Ramos (cell line): ENCODE measurements around the gene FGF21.

Source experiments
- in situ Hi-C: fragments of 300-500 bp; cut with MboI; formaldehyde crosslinking; loops from one replicate; pipeline ENCODE4 v1.14.3; 2022; ENCODE audit warnings: low sequenced_read_pairs; ENCODE audit not compliant: unreplicated experiment

The FGF21 gene

DNA sequence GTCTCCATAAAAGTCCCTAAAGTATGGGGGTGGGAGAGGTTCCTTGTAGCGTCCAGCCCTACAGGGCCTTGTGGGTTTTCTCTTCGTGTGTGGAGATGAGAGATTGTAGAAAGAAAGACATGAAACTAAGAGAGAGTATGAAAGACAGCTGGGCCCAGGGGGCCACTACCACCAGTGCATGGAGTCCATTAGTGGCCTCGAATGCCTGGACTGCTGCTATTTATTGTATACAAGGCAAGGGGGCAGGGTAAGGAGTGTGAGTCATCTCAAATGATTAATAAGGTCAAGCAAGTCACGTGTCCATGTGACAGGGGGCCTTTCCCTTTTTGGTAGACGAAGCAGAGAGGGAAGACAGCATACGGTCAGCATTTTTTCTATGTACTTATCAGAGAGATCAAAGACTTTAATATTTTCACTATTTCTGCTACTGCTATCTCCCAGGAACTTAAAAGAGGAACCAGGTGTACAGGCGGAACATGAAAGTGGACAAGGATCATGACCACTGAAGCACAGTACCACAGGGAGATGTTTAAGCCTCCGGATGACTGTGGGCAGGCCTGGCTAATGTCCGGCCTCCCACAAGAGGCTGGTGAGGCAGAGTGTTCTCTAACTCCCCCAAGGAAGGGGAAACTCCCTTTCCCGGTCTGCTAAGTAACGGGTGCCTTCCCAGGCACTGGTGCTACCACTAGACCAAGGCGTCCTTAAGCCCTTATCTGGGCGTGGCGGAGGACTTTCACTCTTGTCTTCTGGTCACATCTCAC, 25.5 kb downstream of the FGF21 start:
- in situ Hi-C loops: loop anchor here (10.0 kb wide), 1 partner anchor 424 kb away; no protein-coding TSS in a partner anchor

GRCh38 chr19:48784527-48784926, 29.2 kb downstream of the FGF21 start:
- in situ Hi-C loops: loop anchor here (10.0 kb wide), 1 partner anchor 420 kb away; no protein-coding TSS in a partner anchor

GRCh38 chr19:48786422-48786821, 31.1 kb downstream of the FGF21 start:
- in situ Hi-C loops: loop anchor here (10.0 kb wide), 1 partner anchor 418 kb away; no protein-coding TSS in a partner anchor

DNA sequence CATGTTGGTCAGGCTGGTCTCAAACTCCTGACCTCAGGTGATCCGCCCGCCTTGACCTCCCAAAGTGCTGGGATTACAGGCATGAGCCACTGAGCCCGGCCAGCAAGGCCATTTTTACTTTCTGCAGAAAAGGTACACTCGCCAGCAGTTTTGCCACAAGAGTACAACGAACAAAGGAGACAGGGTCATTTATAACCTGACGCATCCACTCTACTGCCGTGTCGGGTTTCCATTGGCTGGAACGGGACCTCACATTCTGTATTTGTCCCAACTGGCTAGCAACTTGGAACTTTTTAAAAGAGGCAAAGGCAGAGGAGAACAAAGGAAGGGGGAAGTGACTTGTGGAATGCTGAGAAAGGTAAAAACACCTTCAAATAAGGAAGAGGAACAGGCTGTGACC, 32.0 kb downstream of the FGF21 start:
- in situ Hi-C loops: loop anchor here (10.0 kb wide), 1 partner anchor 417 kb away; no protein-coding TSS in a partner anchor

DNA sequence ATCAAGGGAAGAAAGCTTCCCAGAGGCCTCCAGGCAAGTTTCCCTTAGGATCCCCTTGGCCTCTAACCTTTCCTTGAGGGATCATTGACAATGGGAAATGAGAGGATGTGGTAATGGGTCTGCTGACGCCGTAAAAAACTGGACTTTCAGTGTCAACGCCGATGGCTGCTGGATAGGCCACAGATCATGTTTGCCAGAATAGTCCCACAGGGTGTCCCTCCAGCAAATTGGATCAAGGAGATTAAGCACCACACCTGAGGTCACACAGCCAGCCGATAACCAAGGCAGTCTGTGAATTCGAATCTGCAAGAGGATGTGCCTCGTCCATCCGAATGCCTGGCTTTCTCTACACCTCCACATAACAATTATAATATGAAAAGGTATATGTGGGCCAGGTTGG, 37.9 kb downstream of the FGF21 start:
- in situ Hi-C loops: loop anchor here (5.0 kb wide), 2 partner anchors 44 to 179 kb away; partner anchors contain the start of gene HSD17B14

GRCh38 chr19:48794291-48794690, 39.0 kb downstream of the FGF21 start:
- in situ Hi-C loops: loop anchor here (5.0 kb wide), 2 partner anchors 43 to 178 kb away; partner anchors contain the start of gene HSD17B14

GRCh38 chr19:48795055-48795684, 39.8 kb downstream of the FGF21 start:
- in situ Hi-C loops: no loop called here

GRCh38 chr19:48795685-48796070, 40.4 kb downstream of the FGF21 start:
- in situ Hi-C loops: no loop called here

DNA sequence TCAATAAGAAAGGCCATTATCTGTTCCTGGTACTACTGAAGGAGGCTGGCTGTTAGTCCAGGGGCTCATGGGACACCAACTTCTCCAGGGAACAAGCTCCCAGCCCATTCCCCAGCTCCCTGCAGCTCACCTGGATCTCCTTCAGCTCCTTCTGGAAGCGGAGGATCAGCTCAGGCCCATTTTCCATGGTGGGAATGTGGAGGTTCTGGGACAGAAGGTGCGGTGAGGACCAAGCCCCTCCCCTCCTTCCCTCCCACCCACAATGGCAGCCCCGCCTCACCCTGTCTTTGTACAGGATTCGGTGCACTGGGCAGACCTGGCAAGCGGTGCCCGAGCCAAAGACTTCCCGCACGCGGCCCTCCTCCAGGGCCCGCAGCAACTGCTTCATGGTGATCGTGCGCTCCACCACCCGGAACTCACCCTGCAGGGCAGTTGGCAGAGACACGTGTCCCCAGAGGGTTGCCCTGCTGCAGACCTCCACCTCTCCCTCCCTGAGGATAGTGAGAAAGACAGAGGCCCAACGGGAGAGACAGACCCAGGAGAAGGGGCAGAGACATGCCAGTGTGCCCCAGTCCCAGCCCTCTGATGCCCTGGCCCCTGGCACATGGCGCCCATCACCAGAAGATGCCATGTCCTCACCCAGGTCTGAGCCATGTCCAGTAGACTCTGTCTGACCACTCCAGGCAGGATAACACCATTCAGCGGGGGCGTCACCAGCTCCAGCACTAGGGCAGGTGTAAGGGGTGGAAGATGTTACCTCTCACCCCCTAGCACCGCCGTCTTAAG, 41.2 kb downstream of the FGF21 start:
- in situ Hi-C loops: no loop called here

DNA sequence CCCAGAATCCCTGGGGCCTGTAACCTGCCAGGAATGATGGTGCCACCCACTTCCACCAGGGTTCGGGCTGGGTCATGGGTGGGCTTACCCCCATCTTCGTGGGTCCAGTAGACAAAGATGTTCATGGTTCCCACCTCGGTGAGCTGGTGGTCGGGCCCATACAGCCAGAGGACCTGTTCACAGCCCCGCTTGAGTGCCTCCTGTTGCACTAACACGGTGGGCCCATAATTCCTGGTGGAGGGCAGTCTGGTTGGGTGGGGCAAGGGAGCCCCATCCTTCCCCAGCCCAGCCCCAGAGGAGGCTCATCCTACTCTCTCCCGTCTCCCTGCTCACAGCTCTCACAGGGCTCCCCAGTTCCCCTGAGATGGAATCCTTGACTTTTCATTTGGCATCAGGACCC, 41.8 kb downstream of the FGF21 start:
- in situ Hi-C loops: no loop called here

DNA sequence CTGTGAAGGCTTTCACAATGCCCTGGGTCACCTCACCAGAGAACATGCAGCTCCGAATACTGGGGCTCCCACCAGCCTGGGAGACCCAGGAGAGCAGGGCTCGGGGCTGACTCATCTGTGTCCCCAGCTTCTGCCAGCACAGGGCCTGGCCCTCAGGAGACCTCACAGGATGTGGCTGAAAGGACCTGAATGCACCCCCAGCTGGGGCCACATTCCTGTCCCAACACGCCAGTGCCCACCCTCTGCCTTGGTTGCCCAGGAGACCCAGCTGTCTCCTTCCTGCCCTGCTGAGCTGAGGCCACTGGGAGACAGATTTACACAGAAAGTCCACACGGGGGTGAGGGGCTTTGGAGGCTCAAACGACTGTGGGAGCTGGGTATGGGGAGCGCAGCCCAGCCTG, 43.6 kb downstream of the FGF21 start:
- in situ Hi-C loops: no loop called here

DNA sequence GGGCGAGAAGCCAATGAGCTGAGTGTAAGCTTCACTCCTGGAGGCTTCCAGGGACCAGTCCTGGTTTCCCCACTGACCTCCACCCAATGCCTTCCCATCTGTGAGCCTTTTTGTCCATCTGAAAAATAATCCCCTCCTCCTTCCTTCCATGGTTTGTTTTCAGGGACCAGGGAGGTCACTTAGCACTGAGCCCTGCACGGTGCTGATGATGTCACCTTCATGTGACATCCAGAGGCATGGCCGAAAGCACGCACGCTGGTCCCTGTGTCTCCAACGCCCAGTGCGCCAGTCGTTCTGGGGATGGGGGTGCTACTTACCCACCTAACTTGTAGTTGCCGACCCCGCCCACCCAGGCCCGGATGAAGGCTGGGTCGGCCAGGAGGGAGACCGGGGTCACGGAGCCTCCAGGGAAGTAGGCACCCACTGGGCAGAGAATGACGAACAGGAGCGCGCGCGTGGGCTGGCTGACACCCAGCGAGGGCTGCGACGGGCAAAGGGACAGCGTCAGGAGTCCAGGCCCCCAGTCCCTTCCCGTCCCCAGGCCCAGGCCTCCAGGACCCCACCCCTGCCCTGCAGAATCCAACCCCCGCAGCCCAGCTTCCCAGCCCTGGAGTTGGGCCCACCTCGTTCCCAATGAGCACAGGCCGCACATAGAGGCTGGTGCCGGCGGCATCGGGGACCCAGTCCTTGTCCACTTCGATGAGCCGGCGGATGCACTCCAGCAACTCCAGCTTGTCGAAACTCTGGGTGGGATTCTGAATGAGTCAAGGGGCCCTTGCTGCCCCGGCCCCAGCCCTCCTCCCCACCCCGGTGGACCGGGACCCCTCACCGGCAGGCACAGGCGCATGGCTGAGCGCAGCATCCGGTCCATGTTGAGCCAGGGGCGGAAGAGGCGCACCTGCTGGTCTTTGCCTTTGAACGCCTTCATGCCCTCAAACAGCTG, 44.3 kb downstream of the FGF21 start:
- in situ Hi-C loops: no loop called here

DNA sequence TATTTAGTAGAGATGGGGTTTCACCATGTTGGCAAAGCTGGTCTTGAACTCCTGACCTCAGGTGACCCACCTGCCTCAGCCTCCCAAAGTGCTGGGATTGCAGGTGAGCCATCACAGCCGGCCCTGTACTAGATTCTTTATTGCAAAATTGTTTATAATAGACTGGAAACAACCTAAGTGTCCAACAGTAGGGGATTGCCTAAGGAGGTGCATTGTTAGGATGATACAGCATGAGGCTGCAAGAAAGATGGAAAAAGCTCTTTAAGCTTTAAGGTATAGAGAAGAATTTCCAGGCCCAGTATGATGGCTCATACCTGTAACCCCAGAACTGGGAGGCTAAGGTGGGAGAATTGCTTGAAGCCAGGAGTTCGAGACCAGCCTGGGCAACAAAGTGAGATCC, 47.3 kb downstream of the FGF21 start:
- in situ Hi-C loops: no loop called here

GRCh38 chr19:48804496-48804895, 49.2 kb downstream of the FGF21 start:
- in situ Hi-C loops: no loop called here

- in situ Hi-C loops: no loop called here
Observed at GRCh38 chr19:48805452-48805851, 50.1 kb downstream of the FGF21 start.

DNA sequence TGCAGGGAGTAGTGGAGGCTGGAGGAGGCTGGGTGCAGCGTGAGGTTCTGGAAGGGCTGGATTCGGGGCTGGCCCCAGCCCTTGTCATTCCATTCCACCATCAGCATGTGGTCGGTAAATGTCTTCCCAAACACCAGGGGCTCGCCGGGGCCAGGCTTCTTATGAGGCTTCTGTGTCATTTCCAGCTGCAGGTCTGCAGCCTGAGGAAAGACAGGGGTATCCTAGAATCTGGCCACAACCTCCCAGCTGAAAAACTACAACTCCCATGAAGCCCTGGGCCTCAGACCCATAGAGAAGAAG, 51.1 kb downstream of the FGF21 start:
- in situ Hi-C loops: no loop called here

GRCh38 chr19:48806818-48807589, 51.7 kb downstream of the FGF21 start:
- in situ Hi-C loops: no loop called here

GRCh38 chr19:48807590-48808308, 52.4 kb downstream of the FGF21 start:
- in situ Hi-C loops: no loop called here
